Activated T-helper 2 cell treated with anti-CD3 and anti-CD28 coated beads, Interferon-gamma antibody, Interleukin-2, Interleukin-4, amounts not matched to agents 10 μg/mL and 5 μg/mL and 100 μg/mL, durations not matched to agents 14 hours and 24 hours and 36 hours (primary cell): ENCODE data around the gene ARHGEF4. TPM values are rescaled to one million over a fixed set of nuclear protein-coding genes. Genes with fewer than 3 reads are reported as not detected.
"Not testable (repeated sequence)": the region's sequence is repeated elsewhere in the genome, so short reads cannot be mapped to it uniquely, and the experiment has no call there.

ENCODE experiments used
- DNase-seq: peaks from one replicate; pipeline ENCODE4 v3.0.0; 2021; ENCODE audit warnings: low spot score
- H3K27ac Mint-ChIP-seq: one replicate; pipeline ENCODE4 v1.8.0; 2021; ENCODE audit warnings: mixed read lengths
- H3K27me3 Mint-ChIP-seq: one replicate; pipeline ENCODE4 v1.8.0; 2021; ENCODE audit warnings: low read depth, mixed read lengths
- H3K36me3 Mint-ChIP-seq: one replicate; pipeline ENCODE4 v1.8.0; 2021; ENCODE audit warnings: low read depth, mixed read lengths
- H3K4me1 Mint-ChIP-seq: one replicate; pipeline ENCODE4 v1.8.0; 2021; ENCODE audit warnings: low read depth, mixed read lengths
- H3K4me3 Mint-ChIP-seq: one replicate; pipeline ENCODE4 v1.8.0; 2021; ENCODE audit warnings: low read depth, mild to moderate bottlenecking, moderate library complexity, mixed read lengths
- H3K9me3 Mint-ChIP-seq: one replicate; pipeline ENCODE4 v1.8.0; 2021; ENCODE audit warnings: mixed read lengths
- intact Hi-C: fragments of 100-400 bp; cut with micrococcal nuclease; formaldehyde crosslinking; loops from one replicate; pipeline ENCODE4 v1.15.1; 2023
- total RNA-seq: library from RNA; stranded (reverse); gene quantifications from 2 replicates; pipeline ENCODE4 v1.2.3, GENCODE V29; 2022

ARHGEF4 gene
- total RNA-seq, 1 donor from 2014 or later, result 0.11 TPM

GRCh38 chr2:131056204-131056931, 219.7 kb downstream of the ARHGEF4 start:
- no peaks in the 10 kb centered on the region for H3K27me3 Mint-ChIP-seq
- H3K36me3 Mint-ChIP-seq, result peaks cover 76% of the 10 kb centered on the region
- H3K9me3 Mint-ChIP-seq, result no peaks in the 10 kb centered on the region
- no peak overlapping the region for H3K27ac Mint-ChIP-seq
- H3K4me3 Mint-ChIP-seq, result no peak overlapping the region
- intact Hi-C loops, result no loop called here
- DNase-seq, result no peak
- peaks cover 2% of the 10 kb centered on the region for H3K4me1 Mint-ChIP-seq

GRCh38 chr2:131056932-131057287, 220.2 kb downstream of the ARHGEF4 start:
- H3K27ac Mint-ChIP-seq, result no peak overlapping the region
- H3K36me3 Mint-ChIP-seq, result peaks cover 75% of the 10 kb centered on the region
- no peak overlapping the region for H3K4me3 Mint-ChIP-seq
- DNase-seq, result no peak
- H3K9me3 Mint-ChIP-seq, result no peaks in the 10 kb centered on the region
- H3K4me1 Mint-ChIP-seq, result peaks cover 5% of the 10 kb centered on the region
- intact Hi-C loops, result no loop called here
- no peaks in the 10 kb centered on the region for H3K27me3 Mint-ChIP-seq

- H3K9me3 Mint-ChIP-seq, result no peaks in the 10 kb centered on the region
- no peak overlapping the region for H3K4me3 Mint-ChIP-seq
- peaks cover 9% of the 10 kb centered on the region for H3K4me1 Mint-ChIP-seq
- no peak overlapping the region for H3K27ac Mint-ChIP-seq
- intact Hi-C loops, result no loop called here
- no peaks in the 10 kb centered on the region for H3K27me3 Mint-ChIP-seq
- DNase-seq, result no peak
- peaks cover 65% of the 10 kb centered on the region for H3K36me3 Mint-ChIP-seq
Observed at GRCh38 chr2:131058214-131058843, 221.6 kb downstream of the ARHGEF4 start.

DNA sequence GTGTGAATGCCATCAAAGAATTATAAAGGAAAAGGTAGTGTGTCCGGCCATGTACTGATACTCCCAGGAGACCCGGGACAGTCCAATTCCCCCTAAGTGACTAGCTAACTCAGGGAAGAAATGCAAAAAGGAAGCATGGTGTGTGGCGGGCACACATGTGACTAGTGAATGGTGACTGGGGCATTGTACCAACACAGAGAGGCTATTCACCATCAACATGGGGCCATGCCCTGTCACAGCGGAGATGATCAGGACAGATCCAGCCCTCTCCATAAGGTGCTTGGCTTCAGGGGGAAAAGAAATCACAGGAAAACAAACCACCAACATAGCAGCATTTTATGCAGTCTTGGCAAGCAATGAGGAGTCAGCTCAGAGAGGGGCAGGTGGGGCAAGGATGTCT, 222.2 kb downstream of the ARHGEF4 start:
- H3K4me3 Mint-ChIP-seq, result no peak overlapping the region
- H3K9me3 Mint-ChIP-seq, result no peaks in the 10 kb centered on the region
- peaks cover 64% of the 10 kb centered on the region for H3K36me3 Mint-ChIP-seq
- no peak overlapping the region for H3K27ac Mint-ChIP-seq
- H3K27me3 Mint-ChIP-seq, result no peaks in the 10 kb centered on the region
- intact Hi-C loops, result no loop called here
- DNase-seq, result no peak
- H3K4me1 Mint-ChIP-seq, result peaks cover 9% of the 10 kb centered on the region

GRCh38 chr2:131063501-131064283, 227.0 kb downstream of the ARHGEF4 start:
- Mint-ChIP-seq H3K27ac (no peak overlapping the region), H3K27me3 (no peaks in the 10 kb centered on the region), H3K36me3 (peaks cover 62% of the 10 kb centered on the region), H3K9me3 (no peaks in the 10 kb centered on the region), H3K4me3 (no peak overlapping the region), H3K4me1 (peaks cover 10% of the 10 kb centered on the region)
- DNase-seq, result no peak
- intact Hi-C loops, result no loop called here

- intact Hi-C loops, result no loop called here
- Mint-ChIP-seq H3K27ac (no peak overlapping the region), H3K4me3 (no peak overlapping the region), H3K4me1 (peaks cover 10% of the 10 kb centered on the region), H3K36me3 (peaks cover 62% of the 10 kb centered on the region), H3K9me3 (no peaks in the 10 kb centered on the region), H3K27me3 (no peaks in the 10 kb centered on the region)
- DNase-seq, result no peak
Observed at GRCh38 chr2:131064589-131065512, 228.1 kb downstream of the ARHGEF4 start.

DNA sequence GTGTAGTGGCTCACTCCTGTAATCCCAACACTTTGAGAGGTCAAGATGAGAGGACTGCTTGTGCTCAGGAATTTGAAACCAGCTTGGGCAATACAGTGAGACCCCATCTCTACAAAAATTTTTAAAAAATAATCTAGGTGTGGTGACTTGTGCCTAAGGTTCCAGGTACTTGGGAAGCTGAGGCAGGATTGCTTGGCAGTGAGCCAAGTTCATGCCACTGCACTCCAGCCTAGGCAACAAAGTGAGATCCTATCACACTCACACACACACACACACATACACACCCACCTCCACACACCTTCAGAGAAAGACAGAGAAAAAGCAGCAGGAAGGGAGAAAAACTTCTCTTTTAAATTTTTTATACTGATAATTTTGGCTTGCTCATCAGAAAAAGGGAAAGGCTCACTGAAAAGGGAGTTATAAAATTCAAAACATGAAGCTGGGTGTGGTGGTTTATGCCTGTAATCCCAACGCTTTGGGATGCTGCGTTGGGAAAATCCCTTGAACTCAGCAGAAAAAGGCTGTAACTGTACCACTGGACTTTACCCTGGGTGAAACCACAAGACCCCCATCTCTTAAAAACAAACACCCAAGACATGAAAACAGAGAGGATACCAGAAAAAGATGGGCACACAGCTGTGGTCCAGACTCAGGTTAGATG, 230.9 kb downstream of the ARHGEF4 start:
- peaks cover 61% of the 10 kb centered on the region for H3K36me3 Mint-ChIP-seq
- H3K9me3 Mint-ChIP-seq, result no peaks in the 10 kb centered on the region
- no peak overlapping the region for H3K4me3 Mint-ChIP-seq
- no peak for DNase-seq
- intact Hi-C loops, result no loop called here
- no peak overlapping the region for H3K27ac Mint-ChIP-seq
- no peaks in the 10 kb centered on the region for H3K27me3 Mint-ChIP-seq
- H3K4me1 Mint-ChIP-seq, result peaks cover 3% of the 10 kb centered on the region

DNA sequence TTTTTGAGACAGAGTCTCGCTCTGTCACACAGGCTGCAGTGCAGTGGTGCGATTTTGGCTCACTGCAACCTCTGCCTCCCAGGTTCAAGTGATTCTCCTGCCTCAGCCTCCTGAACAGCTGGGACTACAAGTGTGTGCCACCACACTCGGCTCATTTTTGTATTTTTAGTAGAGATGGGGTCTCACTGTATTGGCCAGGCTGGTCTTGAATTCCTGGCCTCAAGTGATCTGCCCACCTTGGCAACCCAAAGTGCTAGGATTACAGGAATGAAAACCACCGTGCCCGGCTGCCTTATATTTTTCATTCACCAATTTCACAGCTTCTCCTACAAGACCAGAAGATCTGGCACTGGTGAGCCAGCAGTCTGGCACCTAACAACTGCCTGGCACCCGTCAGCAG, 231.5 kb downstream of the ARHGEF4 start:
- intact Hi-C loops, H3K9me3 Mint-ChIP-seq, H3K27ac Mint-ChIP-seq, H3K27me3 Mint-ChIP-seq, H3K4me1 Mint-ChIP-seq, H3K4me3 Mint-ChIP-seq, DNase-seq: not testable (repeated sequence)
- peaks cover 62% of the 10 kb centered on the region for H3K36me3 Mint-ChIP-seq

DNA sequence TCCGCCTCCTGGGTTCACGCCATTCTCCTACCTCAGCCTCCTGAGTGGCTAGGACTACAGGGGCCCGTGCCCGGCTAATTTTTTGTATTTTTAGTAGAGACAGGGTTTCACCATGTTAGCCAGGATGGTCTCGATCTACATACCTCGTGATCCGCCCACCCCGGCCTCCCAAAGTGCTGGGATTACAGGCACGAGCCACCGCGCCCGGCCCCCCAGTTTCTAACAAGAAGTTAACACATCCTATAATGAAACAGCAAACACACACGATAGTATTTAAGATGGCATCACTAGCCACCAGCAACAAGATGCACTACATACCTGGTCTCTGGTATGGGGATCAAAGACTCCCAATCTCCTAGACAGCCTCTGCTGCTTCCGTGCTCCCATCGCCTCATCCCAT, 238.9 kb downstream of the ARHGEF4 start:
- H3K4me3 Mint-ChIP-seq, H3K27me3 Mint-ChIP-seq, DNase-seq, H3K27ac Mint-ChIP-seq, H3K9me3 Mint-ChIP-seq, H3K4me1 Mint-ChIP-seq, intact Hi-C loops: not testable (repeated sequence)
- H3K36me3 Mint-ChIP-seq, result peaks cover 75% of the 10 kb centered on the region

- DNase-seq, result no peak
- intact Hi-C loops, result no loop called here
- H3K27me3 Mint-ChIP-seq, result no peaks in the 10 kb centered on the region
- H3K36me3 Mint-ChIP-seq, result peaks cover 76% of the 10 kb centered on the region
- no peak overlapping the region for H3K4me3 Mint-ChIP-seq
- no peaks in the 10 kb centered on the region for H3K9me3 Mint-ChIP-seq
- H3K27ac Mint-ChIP-seq, result no peak overlapping the region
- peaks cover 3% of the 10 kb centered on the region for H3K4me1 Mint-ChIP-seq
Observed at GRCh38 chr2:131076707-131077106, 240.0 kb downstream of the ARHGEF4 start.

DNA sequence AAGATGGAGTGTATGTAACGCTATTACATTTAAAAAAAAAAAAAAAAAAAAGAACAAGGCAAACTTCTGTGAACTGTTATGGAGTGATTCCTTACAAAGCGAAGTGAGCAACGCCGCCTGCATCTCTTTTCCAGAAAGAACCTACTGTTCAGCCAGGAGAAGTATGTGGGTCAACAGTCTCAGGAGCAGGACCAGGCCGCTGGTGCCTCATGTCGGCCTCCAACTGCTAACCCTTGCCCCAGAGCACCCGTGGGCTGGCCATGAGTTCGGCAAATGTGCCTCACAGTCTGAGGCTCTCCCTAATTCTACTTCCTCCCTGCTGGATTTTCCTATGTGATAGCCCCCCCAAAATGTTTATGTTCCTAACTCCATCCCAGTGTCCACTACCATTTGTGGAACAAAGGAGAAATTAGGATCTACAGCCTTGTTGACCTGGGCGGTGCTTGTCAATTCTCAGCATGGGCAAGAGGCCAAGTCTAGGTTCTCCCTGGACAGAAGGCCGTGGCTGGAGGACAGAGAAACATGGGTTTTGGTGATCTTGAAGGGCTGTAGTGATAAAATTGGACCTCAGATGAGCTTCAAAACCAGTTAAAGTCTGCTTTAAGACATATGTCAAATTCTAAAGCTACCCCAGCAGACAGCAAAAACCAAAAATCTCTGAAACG, 240.6 kb downstream of the ARHGEF4 start:
- peaks cover 76% of the 10 kb centered on the region for H3K36me3 Mint-ChIP-seq
- no peaks in the 10 kb centered on the region for H3K9me3 Mint-ChIP-seq
- no peak overlapping the region for H3K4me3 Mint-ChIP-seq
- peaks cover 3% of the 10 kb centered on the region for H3K4me1 Mint-ChIP-seq
- H3K27me3 Mint-ChIP-seq, result no peaks in the 10 kb centered on the region
- no peak for DNase-seq
- intact Hi-C loops, result no loop called here
- no peak overlapping the region for H3K27ac Mint-ChIP-seq

GRCh38 chr2:131077966-131078365, 241.3 kb downstream of the ARHGEF4 start:
- no peaks in the 10 kb centered on the region for H3K27me3 Mint-ChIP-seq
- H3K9me3 Mint-ChIP-seq, result no peaks in the 10 kb centered on the region
- intact Hi-C loops, result no loop called here
- H3K4me1 Mint-ChIP-seq, result peaks cover 3% of the 10 kb centered on the region
- H3K27ac Mint-ChIP-seq, result no peak overlapping the region
- peaks cover 80% of the 10 kb centered on the region for H3K36me3 Mint-ChIP-seq
- no peak for DNase-seq
- H3K4me3 Mint-ChIP-seq, result no peak overlapping the region
